SW 1271 (cell line): Measurements from ENCODE around the gene COL20A1.

ENCODE experiments used
- DNase-seq, 2 experiments: peaks; one replicate each; lab custom pipeline; 2025; lab: John Stamatoyannopoulos, UW

The COL20A1 gene

DNA sequence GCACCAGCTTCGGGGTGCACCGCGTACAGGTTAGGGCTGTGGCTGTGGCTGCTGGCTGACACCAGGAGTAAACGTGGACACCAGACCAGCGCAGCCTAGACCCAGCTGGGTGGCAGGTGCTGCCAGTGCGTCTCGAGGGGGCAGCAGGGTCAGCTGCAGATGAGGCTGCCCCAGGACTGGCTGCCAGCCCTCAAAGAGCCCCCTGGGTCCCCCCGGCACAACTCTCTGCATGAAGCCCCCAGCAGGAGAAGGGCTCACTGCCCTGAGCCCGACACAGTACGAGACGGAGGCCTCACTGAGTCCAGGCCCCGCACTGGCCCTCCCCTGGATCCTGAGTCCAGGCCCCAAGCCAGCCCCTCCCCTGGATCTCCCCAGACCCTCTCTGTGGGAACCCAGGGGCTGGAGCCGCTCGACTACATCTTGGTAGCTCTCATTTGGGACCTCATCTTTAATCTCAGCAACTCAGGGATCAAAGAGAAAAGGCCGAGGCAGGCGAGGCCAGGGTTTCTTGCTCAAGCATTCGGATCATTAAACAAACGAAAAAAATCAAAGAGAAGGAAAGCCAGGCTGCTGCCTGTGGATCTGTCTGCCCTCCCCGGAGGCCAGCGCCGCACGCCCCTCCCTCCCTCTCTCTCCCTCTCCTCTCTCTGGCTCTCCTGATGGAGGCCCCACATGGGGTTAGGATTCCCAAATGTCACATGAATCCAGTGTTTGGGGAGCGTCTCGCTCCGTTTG, 31.8 kb upstream of the COL20A1 start:
- no peak for DNase-seq

DNA sequence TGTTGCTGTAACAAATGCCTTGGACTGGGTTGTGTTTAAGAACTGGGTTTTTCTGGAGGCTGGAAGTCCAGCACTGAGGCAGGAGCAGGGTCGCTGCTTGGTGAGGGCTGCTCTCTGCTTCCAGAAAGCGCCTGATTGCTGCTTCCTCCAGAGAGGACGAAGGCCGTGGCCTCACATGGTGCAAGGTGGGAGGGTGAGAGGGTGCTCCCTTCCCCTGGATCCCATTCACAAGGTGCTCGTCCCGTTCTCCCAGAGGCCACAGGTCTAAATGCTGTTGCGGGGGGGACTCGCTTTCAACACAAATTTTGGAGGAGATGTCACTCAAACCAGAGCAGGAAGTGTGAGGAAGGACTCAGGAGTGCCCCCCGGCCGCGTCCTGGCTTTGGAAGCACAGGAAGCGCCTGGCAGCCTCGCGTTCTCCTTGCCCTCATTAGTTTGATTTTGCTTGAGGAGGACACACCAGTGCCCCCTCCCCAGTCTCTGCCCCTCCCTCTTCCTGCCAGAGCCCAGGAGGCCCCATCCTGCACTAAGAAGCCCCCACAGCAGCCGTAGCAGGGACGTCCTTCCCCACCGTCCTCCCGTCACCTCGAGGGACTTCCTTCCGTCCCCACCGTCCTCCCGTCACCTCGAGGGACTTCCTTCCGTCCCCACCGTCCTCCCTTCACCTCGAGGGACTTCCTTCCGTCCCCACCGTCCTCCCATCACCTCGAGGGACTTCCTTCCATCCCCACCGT, 31.0 kb upstream of the COL20A1 start:
- no peak for DNase-seq

DNA sequence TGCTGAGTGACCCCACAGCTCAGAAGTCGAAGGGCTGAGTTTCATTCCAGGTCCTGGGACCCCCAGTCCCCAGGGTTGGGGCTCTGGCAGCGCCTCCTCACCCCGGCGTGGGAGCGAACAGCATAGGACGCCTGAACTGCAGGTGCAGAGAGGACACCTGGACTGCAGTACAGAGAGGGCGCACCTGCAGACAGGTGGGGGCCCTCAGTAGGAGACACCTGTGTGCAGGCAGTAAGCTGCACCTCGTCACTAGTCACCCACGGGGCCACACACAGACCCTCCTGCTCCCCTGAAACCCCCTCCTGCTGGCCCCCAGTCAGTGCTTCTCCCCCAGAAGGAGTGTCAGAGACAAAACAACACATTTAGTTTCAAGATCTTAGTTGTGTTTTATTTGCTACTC, 30.1 kb upstream of the COL20A1 start:
- DNase-seq: no peak

DNA sequence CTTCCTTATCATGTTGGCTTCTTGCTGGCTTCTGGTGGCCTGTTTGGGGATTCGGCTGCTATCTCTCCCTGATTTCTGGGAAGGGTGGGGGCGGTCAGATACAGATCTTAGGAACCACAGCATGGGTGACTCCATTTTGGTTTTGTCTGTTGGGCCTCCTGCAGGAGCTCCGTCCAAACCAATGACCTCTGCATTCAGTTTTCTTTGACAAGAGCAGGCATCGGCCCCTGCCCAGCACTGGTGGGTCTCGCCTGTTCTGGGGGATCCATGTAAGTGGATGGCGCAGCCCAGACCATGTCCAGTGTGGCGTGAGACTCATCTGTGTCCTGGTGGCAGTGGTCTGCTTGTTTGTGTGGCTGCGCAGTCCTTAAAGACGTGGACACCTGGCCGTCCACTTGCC, 29.0 kb upstream of the COL20A1 start:
- no peak for DNase-seq

DNA sequence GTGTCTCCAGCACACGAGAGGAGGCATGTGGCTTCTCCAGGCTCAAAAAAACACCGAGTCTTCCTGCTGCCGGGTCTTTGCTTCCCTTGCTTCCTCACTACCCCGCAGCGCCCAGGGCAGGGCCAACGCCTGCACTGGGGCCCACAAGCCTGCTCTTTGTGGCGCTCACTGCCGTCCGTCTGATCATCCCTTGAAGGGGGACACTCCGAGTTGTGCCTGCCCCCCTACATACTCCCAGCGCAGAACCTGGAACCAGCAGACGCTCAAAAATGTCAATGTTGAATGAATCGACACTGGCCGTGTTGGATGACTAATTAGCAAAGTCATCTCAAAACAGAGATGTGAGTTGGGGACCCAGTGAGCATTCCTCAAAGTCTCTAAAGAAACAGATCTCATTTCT, 28.5 kb upstream of the COL20A1 start:
- no peak for DNase-seq

DNA sequence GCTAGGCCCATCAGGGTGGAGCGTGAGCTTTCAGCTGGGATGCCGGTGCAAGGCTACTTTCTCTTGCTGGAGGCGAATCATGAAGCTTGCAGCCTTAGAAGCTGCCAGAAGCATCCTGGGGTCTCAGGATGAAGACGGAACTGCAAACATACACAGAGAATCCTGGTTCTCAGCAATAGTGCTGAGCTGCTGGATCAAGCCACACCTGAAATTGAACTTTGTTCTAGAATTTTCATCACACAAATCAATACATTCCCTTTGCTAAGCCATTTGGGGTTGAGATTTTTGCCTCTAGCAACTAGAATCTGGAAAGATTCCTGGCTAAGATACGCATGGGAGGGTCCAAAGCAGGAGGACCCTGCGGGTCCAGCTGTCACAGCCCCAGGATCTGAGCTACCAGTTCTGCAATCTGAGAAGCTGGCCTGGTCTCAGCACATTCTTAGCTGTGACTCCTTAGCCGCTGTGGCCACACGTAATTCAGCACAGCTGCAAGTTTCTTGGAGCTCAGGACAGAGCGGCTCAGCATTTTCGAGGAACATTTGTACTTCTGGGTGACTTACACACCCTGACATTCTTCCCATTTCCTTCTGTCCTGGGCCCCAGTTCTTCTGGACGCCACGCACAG, 27.0 kb upstream of the COL20A1 start:
- no peak for DNase-seq

DNA sequence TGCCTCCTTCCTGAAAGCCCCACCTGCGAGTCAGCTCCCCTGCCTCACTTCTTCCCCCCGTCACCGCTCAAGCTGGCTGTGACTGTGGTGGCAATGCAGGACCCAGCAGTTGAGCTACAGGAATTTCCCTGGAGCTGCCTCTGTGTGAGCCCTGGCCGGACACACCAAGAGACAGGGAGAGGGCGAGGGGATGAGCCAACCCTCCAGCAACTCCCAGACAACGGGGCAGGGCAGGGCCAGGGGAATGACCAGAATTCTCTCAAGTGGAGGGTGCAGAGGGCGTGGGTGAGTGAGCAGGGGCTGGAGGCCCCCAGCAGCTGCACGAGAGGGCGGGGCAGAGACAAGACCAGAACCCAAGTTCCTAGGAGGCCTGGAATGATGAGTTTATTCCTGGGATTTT, 25.3 kb upstream of the COL20A1 start:
- no peak for DNase-seq

DNA sequence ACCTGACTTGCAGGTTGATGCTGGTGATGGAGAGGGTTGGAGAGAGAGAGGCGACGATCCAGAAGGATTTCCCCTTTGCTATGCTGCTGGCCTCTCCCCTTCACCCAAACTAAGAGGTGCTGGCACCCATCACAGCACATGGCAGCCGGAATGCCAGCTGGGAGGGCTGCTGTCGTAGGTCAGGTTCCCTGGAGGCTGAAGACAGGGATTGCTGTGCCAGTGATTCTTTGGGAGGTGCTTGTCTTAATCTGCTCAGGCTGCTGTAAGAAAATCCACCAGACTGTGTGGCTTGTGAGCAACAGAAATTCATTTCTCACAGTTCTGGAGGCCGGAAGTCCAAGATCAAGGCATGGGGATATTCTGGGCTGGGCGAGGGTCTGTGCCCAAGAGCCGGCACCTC, 24.7 kb upstream of the COL20A1 start:
- no peak for DNase-seq

DNA sequence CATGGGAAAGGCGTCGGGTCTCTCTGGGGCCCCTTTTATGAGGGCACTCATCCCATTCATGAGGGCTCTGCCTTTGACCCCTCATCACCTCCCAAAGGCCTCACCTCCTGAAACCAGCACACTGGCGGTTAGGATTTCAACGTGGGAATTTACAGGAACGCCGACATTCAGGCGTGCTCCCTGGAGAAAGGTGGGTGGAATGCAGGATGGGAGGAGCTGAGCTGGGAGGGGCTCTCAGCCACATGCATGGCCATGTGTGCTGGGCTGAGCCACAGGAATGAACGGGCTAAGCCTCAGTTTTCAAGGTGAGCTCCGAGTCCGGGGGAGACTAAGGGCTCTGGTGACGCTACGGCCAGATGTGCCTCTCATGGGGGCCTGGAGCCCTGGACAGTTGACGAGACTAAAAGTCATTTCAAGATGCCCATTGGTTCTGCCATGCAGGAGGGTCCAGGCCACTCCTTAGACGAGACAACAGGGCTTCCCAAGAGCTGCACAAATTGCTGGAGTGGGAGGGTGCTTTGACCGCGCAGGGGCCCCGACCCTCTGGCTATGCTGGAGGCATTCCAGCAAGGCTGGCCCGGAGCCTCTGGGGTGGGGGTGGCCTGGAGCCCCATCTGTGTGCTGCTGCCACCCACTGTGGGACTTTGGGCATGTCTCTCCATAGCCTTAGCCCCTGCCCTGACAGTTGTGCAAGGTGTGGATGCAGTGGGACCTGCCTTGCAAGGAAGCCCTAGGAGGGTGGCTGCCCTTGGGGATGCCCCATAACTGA, 24.1 kb upstream of the COL20A1 start:
- no peak for DNase-seq

DNA sequence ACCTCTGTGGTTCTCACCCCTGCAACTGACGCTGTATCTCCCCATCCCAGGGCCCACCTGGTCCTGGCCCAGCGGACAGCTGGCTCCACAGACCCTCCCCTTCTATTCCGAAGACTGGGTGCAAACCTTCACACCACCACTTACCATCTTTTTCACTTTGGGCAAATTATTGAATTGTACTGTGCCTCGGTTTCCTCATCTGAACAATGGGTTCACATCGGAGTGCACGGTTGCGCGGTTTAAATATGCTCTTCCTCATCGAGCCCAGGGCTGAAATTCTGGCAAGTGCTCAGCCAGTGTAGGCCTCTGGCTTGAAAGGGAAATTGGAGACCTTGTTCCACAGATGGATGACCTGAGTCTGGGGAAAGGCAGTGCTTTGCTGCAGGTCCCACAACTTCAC, 23.3 kb upstream of the COL20A1 start:
- no peak for DNase-seq

DNA sequence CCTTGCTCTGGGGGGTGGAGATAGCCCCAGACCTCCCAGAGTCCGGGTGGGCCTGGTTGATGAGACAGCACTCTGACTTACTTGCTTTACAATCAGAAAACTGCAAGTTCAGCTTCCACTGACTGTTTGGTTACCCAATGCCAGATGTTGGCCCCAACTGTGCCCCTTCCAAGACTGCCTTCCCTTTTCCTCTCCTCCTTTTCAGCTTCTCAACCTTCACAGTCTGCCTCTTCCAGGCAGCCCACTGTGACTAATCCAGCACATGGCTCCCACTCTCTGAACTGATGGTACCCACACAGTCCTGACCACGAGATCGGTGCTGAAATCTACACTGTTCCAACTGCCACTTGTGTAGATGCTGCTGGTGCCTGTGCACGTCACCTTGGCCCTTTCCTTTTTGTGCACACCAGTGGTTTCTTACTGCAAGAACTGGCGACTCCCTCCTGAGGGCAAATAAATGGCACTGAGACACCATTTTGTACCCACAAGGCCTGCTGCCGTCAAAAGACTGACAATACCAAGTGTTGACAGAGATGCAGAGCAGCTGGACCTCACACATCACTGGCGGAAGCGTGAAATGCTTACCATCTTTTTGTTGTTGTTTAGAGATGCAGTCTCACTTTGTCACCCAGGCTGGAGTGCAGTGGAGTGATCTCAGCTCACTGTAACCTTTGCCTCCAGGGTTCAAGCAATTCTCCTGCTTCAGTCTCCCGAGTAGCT, 22.2 kb upstream of the COL20A1 start:
- no peak for DNase-seq

DNA sequence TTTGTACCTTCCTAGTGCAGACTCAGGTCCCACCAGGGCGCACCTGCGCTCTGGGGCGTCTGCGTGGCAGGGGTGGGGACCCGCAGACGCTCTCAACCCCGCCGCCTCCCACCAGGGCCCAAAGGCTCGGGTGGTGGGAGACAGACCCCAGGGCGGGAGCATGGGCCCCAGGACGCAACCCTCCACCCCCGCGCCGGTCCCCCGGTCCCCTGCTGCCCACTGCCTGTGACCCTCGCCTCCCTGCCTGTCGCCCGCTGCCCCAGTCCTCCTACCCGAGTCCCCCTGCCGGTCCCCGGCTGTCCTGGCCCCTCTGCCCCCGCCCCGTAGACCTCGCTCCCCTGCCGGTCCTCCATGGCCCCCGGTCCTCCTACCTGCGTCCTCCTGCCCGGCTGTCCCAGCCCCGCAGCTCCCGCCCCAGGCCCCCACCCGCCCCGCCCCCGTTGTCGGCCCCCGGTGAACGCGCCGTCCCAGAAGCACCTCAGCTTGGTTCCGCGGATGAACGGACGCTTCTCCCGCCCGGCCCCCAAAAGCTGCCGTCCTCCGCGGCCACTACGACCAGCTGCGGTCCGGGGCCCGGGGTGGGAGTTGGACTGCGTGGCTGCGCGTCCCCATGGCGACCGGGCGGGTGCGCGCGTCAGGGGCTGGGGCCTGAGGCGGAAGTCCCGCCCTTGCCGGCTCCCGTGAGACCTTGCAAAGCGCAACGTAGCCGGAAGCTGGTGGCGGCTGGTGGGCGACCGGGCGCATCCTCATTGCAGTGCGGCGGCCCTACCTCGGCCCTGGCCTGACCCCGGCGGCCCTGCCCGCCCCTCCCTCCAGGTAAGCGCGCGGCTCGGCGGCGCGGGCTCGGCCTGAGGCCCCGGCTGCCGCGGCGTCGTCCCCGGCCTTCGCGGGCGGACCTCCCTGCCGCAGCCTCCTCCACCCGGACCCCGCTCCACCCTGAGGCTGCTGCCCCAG, 20.6 kb upstream of the COL20A1 start, which contains the start of gene ARFGAP1:
ARFGAP1 (plus strand) TSS at position 709 of the 954 bp plus-strand sequence. CDS start 2,768 bp downstream, outside the sequence.
- DNase-seq: peak; percentile 76 to 88

DNA sequence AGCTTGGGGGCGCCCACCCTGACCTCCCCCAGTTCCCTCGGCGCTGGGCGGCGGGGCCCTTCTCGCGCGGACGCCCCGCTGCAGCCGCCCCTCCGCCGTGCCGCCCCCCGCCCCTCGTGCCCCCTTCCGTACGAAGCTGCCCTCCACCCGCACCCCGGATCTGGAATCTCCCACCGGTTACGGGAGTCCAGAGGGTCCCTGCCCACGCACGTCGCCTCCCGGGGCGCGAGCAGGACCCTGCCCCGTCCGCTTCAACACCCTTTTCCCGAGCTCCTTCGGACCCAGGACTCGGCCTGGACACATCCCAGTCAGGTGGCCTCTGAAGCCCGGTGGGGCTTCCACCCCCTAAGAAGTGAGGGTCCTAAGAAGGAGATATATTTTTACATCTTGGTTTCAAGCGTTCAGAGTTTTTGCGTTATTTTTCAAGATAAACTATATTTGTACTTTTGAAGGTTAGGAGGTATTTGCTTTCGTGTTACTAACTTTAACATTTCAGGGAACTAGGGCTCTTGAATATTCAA, 19.9 kb upstream of the COL20A1 start:
- no peak for DNase-seq

DNA sequence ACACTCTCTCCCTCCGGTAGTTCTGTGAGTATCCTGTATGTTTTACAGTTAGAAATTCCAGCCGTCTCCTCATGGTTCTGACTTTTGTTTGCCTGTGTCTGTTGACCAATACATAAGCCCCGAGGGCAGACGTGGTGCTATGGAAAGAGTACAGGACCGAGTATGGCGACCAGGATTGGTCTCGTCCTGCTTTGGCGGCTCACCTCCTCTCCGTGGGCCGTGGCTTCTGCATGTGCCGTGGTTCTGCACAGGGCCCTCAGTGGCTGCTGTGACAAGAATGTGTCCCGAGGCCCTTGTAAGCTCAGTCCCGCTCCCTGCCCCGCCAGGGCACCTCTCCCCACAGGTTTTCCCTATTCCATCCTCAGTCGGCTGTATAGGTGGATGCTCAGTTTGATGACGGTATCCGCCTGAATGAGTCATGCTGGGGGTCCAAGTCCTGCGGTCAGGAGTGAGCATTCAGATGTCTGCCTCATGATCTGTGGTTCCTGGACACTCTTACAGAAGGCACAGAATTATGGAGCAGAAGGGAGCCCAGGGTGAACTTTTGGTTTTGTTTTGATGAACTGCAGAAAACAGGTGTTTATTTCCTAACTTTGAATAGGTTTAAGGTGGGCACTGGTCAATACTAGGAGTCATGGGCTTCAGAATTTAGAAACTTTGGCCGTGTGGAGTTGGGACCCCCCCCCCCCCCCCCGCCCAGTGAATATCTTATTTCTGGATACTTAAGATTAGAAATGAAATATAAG, 19.2 kb upstream of the COL20A1 start:
- DNase-seq: peak in 1 of 2 experiments; percentile 38

DNA sequence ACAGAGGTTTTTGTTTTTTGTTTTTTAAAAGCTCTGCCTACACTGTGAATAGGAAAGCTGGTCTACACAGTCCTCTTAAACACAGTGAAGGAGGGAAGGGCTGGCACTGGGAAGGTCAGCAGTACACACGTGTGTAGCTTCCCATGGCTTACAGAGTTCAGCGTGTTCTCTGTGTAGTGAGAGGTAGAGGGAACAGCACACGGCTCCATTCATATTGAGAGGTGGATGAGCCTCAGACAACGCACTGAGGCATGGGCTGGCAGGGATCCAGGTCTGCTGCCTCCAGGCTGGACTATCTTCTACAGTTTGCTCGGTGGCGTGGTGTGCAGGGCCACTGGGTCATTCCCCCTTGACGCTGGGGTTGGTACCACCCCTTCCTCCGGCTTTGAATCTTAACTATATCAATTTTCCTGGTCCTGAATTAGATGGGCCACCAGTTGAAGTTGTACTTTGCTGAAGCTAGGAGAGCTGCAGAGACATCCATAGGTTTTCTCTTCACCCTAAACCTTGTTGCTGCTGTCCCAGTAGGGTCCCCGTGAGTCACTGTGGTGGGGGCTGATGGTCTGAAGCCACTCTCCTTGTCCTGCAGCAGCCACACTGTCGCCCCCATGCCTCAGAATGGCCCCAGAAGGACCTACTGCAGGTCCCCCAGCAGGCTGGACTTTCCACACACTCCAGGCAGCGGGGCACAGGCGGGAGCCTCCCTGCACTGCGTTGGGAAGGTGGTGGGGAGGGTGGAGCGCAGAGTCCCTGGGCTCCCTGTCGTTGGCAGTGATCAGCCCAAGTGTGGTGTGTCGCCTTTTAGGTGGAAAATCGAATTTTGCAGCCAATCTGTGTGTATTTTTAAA, 18.4 kb upstream of the COL20A1 start:
- DNase-seq: no peak

DNA sequence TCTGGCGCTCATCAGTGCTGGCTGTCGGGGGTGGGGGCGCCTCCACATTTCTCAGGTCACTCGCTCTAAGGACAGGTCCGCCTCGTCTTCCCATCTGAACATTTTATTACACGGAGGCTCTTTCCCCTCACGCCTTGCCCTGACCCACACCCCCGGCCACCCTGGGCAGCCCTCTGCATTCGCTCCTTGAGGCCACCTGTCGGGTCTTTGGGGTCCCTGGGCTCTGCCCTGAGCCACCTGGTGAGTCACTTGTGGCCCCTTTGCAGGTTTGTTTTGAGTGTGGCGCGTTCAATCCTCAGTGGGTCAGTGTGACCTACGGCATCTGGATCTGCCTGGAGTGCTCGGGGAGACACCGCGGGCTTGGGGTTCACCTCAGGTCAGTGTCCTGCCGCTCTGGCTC, 17.2 kb upstream of the COL20A1 start:
- no peak for DNase-seq

DNA sequence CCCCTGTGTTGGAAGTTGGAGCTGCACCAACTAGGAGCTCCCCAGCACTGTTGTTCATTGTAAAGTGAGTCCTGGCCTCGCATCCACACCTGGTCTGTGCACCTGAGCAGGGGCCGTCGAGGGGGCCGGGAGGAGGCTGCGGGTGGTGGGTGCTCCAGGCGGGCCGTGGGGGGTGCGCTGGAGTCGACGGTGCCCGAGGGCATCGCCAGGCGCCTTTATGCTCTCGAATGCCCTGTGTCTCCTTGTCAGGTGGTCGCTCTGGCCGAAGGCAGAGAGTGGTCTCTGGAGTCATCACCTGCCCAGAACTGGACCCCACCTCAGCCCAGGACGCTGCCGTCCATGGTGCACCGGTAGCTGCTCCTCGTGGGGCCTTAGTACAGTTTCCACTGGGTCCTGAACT, 16.0 kb upstream of the COL20A1 start:
- DNase-seq: no peak

DNA sequence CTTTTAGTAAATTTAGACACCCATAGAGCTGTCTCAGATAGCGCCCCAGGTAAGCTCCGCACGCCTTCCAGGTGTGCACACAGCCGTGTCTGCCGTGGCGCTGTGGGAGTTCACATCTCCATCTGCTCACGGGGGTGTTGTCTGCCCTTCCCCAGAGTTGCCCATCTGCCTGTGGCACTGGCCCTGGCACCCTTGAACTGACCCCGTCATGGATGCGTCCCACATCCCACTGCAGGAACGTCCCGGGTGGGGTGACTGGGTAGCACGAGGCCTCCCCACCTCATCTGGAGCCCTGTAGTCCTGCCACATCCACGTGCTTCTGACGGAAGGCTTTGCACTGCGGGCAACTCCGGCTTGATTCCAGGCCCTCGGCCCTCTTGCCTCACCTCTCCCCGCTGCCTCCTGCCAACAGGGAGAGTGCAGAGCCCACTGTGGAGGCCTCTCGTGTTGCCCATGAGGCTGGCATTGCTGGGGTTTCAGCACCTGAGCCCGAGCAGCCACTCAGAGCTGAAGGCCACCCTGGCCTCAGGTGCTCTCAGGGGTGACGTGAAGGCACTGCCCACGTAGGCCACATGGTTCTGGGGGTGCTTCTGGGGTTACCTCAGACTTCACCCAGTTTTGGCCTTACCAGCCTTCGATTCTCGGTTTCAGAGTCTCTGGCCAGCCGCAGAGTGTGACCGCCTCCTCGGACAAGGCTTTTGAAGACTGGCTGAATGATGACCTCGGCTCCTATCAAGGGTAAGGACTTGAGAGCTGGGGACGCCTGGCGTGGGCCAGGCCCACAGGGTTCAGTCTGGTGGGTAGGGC, 15.3 kb upstream of the COL20A1 start:
- DNase-seq: no peak
